ENCODE measurements around the gene WDR26.
"Not testable (repeated sequence)": the region's sequence is repeated elsewhere in the genome, so short reads cannot be mapped to it uniquely, and the experiment has no call there.

Gene WDR26

DNA sequence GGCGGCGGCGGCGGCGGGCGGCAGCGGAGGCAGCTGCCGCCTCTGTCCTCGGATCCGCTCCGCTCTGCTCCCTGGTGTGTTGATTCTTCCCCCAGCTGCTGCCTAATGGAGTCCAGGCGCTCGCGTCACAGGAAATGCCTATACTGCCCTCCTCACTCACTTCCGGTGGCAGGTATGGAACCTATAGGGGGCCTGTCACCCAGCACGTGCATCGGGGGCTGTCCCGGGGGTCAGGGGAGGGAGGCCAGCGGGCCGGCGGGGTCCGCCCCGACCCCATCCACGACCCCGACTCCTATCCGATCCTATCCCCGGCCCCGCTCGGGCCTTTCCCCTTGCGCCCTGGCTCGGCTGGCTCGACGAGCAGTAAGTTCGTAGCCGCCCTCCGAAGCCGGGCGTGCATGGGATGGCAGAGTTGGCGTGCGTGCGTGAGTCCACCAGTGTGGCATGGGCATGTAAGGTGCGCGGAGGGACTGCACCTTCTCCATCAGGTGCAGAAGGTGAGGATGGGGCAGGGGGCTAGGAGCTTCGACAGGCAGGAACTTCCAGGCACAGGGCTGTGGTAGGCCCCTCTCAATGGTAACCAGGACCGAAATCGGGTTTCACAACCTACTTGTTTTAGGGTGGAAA, at the start of gene WDR26:
Gene WDR26, minus strand, starts transcription at position 107 of the 627 bp plus-strand sequence.
- no peak for FAIRE-seq

DNA sequence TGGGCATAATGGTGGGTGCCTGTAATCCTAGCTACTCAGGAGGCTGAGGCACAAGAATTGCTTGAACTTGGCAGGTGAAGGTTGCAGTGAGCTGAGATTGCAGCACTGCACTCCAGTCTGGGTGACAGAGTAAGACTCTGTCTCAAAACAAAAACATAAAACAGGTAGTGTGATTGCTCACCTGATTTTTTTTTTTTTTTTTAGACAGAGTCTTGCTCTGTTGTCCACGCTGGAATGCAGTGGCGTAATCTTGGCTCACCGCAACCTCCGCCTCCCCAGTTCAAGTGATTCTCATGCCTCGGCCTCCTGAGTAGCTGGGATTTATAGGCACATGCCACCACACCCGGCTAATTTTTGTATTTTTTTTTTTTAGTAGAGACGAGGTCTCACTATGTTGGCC, 48.6 kb upstream of the WDR26 start:
- FAIRE-seq: not testable (repeated sequence)

DNA sequence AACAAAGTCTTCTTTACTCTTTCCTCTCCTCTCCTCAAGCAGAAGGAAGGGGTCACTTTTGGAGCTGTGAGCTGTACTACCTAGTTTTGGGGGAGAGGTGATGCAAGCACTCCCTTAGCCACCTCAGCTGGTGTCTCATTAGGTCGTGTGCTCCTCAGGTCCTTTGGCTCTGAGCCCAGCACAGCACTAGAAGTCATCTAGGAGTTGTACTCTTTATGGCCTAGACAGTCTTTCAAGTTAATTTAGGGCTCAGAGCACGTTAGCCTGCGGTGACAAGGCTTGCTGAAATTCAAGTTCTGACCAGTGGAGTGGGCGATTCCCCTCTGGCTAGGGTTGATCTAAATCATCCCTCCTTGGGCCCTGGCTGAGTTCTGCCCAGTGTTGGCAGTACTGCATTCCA, 48.0 kb upstream of the WDR26 start:
- no peak for FAIRE-seq

DNA sequence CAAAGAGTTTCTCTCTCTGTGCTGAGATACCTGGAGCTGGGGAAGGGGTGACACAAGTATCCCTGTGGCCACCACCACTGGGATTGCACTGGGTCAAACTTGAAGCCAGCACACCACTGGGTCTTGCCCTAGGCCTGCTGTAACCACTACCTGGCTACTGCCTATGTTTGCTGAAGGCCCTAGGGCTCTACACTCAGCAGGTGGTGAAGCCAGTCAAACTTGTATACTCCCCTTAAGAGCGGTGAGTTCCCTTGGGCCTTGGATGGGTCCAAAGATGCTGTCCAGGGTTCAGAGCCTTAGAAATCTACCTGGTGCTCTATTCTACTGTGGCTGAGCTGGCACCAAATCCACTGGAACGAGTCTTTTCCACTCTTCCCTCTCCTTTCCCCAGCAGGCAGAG, 47.0 kb upstream of the WDR26 start:
- no peak for FAIRE-seq

GRCh38 chr1:224480888-224481459, 46.4 kb upstream of the WDR26 start:
- not testable (repeated sequence) for FAIRE-seq

DNA sequence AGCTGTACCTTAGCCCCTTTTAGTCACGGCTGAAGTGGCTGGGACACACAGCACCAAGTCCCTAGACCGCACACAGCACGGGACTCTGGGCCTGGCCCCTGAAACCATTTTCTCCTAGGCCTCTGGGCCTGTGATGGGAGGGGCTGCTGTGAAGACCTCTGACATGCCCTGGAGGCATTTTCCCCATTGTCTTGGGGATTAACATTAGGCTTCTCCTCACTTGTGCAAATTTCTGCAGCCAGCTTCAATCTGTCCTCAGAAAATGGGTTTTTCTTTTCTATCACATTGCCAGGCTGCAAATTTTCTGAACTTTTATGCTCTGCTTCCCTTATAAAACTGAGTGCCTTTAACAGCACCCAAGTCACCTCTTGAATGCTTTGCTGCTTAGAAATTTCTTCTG, 45.6 kb upstream of the WDR26 start:
- not testable (repeated sequence) for FAIRE-seq

DNA sequence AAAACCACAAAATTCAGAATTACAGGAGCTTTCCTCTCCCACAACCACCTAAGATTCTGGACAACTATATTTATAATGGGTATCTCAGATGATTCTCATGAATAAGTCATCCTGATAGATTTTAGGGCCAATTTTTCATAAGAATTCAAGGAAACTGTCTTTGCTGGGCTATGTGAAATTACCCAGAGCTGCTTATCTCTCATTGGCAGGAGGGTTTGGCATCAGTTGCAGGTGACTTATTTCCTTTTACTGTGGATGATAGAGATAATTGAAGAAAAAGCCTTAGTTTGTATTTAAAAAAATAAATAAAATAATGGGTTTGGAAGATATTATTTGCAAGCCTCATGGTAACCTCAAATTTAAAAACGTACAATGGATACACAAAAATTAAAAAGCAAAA, 38.2 kb upstream of the WDR26 start:
- no peak for FAIRE-seq

DNA sequence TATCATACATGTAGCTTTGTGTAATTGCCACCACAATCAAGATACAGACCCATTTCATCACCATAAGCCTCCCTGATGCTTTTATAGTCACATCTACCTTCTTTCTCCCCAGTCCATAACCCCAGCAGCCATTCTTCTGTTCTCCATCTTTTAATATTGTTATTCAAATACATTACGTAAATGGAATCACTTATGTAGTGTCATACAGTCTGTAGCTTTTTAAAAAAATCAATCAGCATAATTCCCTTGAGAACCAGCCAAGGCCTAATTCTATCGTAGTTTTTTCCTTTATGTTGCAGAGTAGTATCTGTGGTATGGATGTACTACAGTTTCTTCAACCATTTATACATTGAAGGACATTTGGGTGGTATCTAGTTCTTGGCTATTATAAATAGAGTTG, 31.6 kb upstream of the WDR26 start:
- FAIRE-seq: no peak

DNA sequence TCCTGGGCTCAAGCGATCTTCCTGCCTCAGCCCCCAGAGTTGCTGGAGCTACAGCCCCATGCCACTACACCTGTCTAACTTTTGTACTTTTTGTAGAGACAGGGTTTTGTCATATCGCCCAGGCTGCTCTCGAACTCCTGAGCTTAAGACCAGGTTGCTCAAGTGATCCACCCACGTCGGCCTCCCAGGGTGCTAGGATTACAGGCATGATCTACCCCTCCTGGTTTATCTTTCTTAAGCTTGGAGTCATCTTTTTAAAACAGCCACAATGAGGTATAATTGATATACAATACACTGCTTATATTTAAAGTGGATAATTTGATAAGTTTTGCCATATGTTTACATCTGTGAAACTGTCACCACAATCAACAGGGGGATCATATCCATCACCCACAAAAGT, 25.4 kb upstream of the WDR26 start:
- FAIRE-seq: no peak

- FAIRE-seq: no peak
Observed at GRCh38 chr1:224458996-224459395, 24.4 kb upstream of the WDR26 start.

DNA sequence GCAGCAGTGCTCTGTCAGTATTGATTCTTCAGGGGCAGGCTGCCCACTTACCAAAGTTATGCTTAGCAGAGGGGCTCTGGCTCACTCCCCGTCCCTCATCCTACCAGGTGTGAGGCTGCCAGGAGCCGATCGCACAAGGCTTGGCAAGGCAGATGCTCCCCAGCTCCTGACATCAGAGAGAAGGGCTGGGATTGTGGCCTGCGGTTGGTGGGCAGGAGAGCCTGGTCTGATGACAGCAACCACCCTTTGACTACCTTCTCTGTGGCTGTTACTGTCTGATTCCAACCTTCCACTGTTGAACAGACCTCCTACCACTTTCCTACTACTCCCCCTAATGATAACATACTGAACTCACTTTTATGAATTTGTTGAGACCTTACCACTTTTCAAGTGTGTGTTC, 23.7 kb upstream of the WDR26 start:
- FAIRE-seq: no peak

DNA sequence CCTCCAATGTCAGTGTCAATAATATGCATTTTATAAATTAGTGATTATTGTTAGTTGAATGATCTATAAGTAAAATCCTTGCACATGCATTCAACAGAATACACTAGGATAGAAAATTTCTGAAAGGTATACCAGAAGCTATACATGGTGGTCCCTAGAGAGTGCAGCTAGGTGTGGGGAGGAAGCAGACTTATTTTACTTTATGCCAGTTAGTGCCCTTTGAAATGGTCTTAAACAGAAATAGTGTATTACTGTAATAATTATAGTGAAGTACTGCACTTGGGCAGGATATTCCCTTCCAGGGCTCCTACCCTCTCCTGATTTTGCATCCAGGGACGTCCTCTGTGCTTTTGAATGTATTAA, 23.2 kb upstream of the WDR26 start:
- FAIRE-seq: no peak

GRCh38 chr1:224456637-224456953, 22.0 kb upstream of the WDR26 start:
- no peak for FAIRE-seq

- no peak for FAIRE-seq
Observed at GRCh38 chr1:224454402-224455055, 19.9 kb upstream of the WDR26 start.

GRCh38 chr1:224450561-224451350, 16.2 kb upstream of the WDR26 start:
- FAIRE-seq: no peak

DNA sequence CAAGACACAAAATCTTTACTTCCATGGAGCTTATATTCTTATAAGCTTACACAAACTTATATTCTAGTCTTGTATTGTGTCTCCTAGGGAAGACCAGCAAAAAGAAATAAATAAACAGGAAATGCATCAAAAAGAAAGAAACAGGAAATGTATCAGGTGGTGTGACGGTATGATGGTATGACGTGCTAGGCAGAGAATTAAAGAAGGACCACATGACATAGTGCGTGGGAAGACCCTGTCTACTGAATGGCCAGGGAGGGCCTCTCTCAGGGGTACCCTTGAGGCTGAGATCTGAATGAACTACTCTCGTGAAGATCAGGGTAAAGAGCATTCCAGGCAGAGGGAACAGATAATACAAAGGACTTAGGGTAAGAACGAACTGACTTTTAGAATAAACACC, 15.6 kb upstream of the WDR26 start:
- FAIRE-seq: no peak

GRCh38 chr1:224448453-224449017, 13.9 kb upstream of the WDR26 start:
- FAIRE-seq: no peak

GRCh38 chr1:224447971-224448370, 13.4 kb upstream of the WDR26 start:
- FAIRE-seq: no peak

DNA sequence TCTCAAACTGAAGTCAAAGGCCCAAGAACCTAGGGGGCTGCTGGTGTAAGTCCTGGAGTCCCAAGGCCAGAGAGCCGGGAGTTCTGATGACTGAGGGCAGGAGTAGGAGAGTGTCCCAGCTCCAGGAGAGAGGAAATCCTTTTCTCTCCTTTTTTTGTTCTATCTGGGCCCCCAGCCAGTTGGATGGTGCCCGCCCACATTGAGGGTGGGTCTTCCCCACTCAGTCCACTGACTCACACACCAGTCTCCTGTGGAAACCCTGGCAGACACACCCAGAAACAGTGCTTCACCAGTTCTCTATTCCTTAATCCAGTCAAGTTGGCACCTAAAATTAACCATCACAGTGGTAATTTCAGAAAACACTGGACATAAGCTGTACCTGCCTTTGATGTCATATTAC, 12.7 kb upstream of the WDR26 start:
- FAIRE-seq: no peak

- no peak for FAIRE-seq
Observed at GRCh38 chr1:224438989-224439388, 4.4 kb upstream of the WDR26 start.

GRCh38 chr1:224435999-224436398, 1.4 kb upstream of the WDR26 start:
- FAIRE-seq: no peak

- FAIRE-seq: no peak
Observed at GRCh38 chr1:224435318-224435763, 744 bp upstream of the WDR26 start.

Data from colon (tissue), 2 donors.